Stimulated activated CD4-positive, alpha-beta T cell treated with anti-CD3 and anti-CD28 coated beads, Interleukin-15, amount 100 ng/mL, for 24 hours (primary cell): ENCODE measurements around the gene PABPN1L.

Experiments used
- DNase-seq: peaks from one replicate; pipeline ENCODE4 v3.0.0-alpha.2; 2020

The PABPN1L gene

DNA sequence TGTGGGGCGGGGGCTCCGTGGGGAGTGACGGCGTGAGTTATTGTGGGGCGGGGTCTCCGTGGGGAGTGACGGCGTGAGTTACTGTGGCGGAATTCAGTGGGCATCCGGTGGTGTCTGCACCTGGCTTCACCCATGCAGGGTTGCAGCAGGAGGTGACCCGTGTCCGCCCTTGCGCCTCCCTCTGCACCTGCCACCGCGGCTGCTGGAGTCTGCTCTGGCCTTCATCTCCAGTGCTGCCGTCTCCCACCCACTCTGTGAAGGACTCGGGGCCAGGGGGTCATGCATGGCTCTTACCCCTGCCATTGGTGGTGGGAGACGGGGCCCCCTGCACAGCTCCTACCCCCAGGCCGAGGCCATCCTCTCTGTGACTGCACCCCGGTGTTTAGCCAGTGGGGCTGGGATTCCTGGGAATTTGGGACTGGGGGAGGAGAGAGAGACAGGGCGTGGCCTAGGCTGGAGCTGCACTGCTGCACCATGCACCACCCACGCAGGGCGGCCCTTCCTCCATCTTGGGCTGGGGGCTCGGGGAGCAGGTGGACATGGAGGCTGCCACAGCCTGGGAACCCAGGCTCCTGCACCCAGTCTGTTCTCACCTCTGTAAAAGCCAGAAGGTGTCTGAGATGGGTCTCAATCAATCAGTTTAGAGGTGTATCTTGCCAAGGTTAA, 1.3 kb upstream of the PABPN1L start:
- no peak for DNase-seq

DNA sequence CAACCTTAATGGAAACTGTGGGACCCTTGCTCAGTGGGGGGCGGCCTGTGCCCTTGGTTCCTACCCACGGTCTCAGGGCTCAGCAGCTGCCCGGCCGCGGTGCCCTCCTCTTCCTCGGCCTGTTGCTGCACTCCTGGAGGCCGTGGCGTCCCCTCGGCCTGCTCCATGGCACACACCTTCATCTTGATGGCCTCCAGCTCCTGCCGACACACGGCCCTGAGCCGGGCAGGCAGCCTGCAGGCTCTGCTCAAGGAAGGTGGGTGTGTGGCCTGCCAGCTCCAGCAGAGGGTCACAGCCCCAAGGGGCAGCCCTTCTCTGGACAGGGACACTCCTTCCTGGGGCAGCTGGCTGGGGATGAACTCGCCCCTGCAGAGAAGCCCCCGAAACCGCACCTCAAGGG, 718 bp downstream of the PABPN1L start:
- DNase-seq: no peak

DNA sequence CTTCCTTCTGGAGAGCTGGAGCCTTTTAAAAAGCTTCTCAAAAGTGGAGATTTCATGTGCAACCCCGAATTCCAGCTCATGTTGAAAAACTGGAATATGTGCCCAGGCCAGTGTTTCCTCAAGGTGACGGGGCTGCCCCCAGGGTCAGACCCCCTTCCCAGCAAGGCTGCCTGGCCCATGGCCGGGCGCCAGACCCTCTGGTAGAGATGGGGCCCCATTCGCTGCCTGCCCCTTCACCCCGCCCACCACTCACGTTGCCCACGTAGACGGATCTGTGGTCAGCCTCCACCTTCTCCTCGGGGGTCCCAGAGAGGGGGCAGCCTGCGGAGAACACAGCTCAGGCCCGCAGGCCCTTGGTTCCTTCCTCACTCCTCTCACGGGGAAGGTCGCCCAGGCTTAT, 1.1 kb downstream of the PABPN1L start:
- DNase-seq: no peak

DNA sequence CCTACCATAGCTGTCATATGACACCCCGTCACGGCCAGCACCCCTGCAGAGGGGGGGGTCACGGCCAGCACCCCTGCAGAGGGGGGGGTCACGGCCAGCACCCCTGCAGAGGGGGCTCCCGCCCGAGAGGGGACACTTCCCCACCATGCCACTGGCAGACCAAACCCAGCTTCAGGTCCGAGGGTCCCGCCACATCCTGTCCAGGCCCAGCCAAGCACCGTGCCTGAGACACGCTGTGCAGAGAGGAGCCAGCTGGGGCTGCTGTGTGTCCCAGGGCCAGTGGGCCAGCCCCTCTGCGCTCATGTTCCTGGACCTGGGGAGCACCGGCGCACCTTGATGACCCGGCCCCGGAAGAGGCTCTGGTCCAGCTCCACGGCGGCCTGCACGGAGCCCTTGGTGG, 1.9 kb downstream of the PABPN1L start:
- no peak for DNase-seq

DNA sequence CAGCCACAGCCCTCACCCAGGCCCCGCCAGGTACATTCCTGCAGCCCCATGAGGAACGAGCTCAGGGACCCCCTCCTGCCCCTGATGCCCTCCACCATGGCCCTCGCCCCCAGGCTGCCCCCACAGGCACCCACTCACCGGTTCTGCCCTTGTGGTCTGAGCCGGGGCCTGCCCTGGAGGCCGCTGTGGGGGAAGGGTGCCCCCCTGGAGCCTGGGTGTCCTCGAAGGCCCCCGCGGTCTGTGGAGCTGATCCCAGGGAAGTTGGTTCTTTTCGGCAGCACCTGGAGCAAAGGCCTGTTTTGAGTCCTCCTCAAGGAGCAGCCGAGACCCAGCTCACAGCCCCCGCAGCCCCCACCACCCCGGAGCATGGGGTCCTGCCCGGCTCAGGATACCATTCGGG, 2.4 kb downstream of the PABPN1L start:
- no peak for DNase-seq

DNA sequence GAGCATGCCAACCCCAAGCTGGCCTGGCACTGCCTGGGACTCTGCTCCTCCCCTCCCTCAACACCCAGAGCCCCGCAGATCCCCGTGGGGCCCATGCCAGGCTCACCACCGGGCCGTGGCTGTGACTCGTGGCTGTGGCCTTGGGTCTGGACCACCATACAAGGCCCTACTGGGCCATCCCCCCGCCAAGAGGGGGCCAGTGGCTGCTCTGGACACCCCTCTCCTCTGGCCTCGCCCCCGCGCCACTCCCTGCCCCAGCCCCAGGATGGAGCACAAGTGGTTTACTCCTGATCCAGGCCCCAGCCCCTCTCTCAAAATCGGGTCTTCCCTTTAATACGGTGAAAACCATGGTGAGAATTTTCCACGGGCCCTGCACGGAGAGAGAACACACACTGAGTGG, 3.0 kb downstream of the PABPN1L start:
- DNase-seq: no peak

DNA sequence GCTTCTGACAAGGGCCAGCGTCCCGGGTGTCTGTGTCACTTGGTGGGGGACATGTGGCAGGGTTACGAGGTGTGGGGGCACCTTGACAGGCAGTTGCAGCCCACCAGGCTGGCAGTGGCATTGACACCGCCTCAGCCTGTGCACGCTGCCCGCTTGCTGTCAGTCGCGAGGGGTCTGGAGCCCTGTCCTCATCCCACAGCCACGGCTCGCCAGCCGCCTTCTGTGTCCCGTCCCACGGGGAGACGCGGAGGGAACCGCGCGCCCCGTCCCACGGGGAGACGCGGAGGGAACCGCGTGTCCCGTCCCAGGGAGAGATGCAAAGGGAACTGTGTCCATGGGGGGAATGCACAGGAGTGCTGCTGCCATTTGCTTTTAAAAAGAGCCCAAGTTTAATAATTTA, 3.5 kb downstream of the PABPN1L start:
- DNase-seq: no peak

DNA sequence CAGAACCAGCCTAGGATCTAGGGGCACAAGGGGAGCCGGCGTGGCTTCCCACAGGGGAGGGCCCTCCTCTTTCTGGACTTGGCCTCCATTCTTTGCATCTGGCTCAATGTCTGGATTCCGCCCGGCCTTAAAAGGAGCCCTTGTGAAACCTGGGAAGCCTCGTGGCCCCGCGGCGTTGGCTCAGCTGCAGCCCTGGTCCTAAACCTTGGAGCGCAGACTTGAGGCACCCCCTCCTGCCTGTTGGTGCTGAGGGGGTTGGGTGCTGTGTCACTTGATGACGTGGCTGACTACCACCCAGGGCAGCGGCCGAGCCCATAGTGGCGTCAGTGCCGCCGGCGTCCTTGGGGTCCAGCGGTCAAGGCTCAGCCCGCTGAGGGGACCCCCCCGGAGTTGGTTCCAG, 5.1 kb downstream of the PABPN1L start:
- no peak for DNase-seq

DNA sequence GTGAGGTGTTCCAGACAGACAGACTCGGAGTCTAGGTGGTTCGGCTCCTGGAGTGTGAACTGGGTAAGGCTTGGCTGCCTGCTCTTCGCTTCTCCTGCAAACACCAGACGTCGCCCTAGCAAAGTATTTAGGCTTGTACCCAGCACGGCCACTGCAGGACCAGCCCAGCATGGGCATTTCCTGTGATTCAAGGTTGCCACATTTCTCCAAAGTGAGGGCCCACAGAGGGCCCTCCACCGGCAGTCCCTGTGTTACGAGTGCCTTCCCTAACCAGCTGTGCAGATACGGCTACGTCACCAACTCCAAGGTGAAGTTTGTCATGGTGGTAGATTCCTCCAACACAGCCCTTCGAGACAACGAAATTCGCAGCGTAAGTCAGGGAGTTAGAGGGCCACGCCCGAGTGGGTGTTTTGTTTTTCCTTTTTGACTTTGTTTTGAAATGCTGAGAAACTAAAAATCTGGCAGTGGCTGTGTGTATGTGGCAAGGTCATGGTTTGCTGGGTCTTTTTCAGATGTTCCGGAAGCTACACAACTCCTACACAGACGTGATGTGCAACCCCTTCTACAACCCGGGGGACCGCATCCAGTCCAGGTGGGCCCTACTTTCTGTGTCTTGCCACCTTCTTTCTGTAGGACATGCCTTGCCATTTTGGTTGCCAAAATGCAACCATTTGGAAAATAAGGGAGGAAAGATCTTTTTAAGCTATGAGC, 6.9 kb downstream of the PABPN1L start:
- DNase-seq: no peak

DNA sequence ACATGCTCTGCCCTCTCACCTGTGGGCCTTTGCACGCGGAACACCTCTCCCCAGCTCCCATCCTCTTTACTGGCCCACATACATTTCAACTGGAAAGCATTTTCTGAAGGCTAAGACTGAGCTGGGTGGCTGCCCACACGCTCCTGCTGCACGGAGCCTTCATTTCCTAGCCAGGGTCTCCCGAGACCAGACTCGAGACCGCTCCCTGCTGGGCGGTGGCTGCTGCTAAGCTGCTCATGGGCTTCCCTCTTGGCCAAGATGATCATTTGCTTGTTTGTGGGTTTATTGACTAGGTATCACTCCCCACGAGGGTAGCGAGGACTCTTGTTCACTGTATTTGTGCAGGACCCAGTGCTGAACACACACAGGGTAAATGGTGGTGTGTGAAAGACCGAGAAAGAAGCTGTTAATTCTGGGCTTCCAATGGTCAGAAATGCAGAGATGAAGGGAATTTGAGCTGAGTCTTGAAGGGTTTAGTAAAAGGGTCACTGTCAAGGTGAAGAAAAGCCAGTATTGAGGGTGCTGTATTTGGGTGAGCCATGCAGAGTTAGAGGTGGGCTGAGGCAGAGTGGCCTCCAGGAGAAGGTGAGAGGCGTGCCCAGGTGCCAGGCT, 8.6 kb downstream of the PABPN1L start:
- DNase-seq: peak; percentile 87

DNA sequence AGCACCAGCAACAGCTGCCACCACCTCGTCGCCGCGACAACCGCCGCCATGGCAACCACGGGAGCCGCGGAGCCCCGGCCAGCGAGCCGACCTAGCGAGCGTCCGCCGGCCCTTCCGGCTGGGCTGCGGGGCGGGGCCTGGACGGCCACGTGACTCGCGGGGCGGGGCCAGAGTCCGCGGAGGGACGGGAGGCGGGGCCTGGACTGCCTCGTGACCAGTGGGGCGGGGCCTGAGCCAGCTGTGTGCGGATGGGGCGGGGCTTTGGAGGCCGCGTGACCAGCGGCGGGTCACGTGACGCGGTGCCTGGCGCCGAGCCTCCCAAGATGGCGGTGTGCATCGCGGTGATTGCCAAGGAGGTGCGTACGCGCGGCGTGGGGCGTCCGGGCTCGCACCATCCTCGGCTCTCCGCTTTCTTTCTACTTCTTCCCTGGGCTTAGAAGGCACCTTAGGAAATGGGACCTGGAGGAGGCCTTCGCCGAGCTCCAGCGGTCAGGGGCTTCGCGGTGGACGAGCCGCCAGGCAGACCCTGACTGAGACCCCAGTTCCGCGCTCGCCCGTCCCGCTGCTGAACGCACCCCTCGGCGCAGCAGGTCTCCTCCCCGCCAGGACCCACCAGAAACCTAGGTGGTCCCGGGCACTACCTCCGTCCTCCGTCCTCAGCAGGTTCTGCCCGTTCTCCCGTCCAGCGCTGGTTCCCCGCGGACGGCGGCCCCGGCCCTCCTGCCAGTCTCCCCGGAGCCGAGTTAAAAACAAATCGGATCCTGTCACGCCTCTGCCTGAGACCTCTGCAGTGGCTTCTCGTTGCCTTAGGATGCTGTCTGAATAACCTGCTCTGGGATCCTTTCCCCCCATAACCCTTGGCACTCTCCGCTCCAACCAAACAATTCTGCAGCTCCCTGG, 9.4 kb downstream of the PABPN1L start, which contains the start of the genes GALNS and TRAPPC2L:
Gene GALNS (minus strand): TSS at position 120 of the 900 bp plus-strand sequence. CDS start 70 bp downstream, at position 50.
Gene TRAPPC2L (plus strand): TSS at position 300 of the 900 bp plus-strand sequence. CDS start 24 bp downstream, at position 324.
- peak; percentile 100 for DNase-seq

DNA sequence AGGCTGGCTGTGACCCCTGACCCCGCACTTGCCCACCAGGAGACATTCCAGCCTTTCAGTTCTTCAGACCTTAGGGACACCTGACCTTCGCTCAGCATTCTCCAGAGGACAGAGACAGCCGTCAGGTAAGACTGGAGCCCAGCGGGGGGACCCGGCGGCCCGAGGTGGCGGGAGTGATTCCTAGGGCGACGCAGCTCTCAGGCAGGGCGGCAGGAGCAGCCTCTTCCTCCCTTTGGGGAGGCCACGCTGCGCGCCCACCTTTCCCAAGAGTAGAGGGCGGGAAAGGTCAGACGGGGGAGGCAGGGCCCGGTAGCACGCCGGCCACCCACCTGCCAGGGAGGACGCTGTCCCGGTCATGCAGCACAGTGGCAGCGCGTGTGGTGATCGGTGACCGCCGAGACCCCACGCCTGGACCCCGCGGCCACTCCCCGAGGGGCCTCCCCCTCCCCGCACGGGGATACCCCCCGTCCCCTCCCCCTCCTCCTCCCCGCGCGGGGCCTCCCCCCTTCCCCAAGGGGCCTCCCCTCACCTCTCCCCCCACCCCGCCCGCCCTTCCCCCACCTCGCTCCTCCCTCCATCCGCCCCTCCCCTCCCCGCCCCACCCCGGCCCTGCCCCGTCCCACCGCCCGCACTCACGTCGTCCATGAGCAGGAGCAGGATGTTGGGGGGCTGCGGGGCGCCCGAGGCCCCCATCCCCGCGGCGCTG, 10.2 kb downstream of the PABPN1L start:
- DNase-seq: peak; percentile 26

DNA sequence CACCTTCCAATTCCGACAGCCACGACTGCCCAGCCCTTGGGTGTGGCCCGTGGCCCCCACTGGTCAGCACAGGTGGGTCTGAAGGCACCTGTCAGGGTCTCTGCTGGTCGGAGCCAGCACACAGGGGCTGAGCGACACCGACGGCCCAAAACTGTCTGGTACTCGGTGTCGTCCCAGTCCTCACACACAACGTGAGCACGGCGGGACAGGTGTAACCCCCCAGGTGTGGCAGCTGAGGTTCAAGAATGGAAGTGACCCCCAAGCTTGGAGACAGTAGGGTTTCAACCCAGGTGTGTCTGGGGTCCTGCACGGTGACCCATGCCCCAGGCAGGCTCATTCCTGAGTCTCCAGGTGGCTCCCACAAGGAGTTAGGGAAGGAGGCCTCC, 10.7 kb downstream of the PABPN1L start:
- no peak for DNase-seq

DNA sequence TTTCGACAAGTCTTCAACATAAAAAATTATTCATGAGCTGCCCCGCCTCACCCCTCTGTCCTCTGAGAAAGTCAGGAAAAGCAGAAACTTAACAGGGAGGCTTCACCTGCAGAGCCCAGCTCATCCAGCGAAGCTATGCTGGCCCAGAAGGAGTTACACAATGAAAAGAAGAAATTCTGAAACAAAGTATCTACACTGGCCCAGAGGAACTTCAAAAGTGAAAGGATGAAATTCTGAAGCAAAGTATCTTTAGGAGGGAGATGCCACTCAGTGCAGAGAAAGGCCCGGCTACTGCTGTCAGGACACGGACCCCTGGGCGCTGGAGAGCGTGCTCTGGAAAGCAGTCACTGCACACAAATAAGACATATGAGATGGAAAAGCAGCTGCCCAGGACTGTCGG, 11.3 kb downstream of the PABPN1L start:
- DNase-seq: no peak

DNA sequence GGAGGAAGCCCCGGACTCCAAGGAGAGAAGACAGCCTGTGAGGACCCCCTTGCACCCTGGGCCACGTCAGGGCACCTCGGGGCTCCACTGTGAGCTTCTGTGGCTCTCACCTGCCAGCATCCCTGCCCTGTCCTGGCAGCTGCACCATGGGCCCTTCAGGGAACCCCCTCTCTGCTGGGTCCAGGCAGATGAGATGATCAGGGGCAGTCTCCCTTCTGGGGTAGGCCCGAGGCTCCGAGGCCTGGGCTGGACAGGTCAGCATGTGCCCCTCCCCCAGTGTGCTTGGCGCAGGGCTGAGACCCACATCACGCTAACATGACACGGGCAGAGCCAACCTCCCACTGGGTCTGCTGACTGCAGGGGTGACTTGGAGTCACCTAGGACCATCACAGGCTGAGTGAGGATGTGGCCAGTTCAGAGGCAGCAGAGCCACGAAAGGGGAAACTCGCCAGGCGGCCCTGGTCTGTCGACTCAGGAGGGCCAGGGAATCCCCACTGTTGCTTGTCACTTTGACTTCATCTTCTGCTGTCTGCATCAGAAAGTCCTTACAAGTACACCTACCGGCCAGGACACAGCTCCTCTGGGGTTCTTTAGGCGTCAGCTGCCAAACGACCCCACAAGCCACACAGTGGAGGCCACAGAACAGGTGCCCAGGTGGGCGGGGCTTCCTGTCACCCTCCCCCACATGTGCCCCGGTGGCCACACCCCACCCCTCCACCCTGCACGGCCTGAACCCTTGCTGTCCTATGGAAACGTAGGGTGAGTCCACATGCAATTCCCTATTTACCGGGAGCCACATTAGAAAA, 12.0 kb downstream of the PABPN1L start:
- DNase-seq: no peak

DNA sequence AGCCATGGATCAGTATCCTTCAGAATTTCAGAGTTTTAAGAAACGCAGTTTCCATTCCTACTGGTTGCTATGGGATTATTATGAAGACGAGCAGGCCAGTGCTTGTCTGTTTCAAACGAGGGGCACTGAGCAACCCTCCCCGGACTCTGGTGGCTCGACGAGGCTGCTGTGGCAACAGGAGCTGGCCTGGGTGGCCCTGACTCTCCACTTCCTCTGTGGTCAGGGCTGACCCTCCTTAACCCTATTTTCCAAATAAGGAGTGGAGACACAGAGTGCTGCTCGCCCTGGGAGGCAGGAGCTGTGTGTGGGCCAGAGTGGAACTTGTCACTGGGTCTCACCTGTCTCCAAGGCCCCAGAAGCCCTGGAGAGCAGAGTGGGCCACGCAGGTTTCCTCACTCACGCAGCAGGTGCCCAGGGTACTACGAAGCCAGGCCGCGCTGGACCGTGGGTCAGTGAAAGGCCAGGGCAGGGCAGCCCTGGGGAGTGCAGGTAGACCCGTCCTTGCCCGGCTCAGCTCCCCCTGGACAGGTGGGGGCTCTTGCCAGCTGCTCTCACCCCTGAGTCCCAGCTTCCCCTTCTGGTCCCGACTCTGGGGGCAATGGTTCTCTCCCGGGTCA, 13.0 kb downstream of the PABPN1L start:
- no peak for DNase-seq

DNA sequence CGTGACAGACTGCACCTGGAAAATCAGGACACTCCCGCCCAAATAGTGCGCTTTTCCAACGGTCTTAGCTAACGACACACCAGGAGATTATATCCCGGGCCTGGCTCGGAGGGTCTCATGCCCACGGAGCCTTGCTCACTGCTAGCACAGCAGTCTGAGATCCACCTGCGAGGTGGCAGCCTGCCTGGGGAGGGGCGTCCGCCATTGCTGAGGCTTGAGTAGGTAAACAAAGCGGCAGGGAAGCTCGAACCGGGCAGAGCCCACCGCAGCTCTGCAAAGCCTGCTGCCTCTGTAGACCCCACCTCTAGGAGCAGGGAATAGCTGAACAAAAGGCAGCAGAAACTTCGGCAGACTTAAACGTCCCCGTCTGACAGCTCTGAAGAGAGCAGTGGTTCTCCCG, 14.8 kb downstream of the PABPN1L start:
- no peak for DNase-seq

DNA sequence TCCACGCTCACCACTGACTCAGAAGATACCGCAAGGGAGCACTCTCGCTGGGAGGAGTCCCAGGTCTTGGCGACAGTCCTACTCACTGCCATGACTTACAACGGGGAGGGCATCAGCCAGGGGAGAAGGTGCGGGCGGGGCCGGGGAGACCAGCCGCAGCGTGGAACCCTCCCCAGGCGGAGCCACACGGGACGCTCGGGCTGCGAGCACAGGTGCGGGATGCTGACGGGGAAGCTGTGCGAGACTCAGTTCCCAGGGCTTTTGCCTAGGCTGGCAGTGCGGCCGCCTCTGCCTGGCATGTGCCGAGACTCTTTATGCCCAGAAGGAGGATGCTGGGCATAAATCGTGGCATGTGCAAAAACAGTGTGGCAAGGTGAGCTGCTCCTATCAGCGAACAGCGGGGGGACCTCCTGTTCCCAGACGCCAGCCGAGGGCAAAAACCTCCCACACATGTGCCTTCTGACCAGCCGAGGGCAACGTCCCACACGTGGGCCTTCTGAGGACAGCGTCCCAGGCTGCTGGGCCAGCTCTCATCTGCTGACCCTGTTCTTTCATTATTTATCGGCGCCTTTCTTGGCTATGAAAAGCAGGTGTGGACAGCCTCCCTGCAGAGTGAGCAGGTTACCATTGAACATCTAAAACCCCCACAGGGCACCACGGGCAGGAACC, 15.8 kb downstream of the PABPN1L start:
- DNase-seq: no peak

DNA sequence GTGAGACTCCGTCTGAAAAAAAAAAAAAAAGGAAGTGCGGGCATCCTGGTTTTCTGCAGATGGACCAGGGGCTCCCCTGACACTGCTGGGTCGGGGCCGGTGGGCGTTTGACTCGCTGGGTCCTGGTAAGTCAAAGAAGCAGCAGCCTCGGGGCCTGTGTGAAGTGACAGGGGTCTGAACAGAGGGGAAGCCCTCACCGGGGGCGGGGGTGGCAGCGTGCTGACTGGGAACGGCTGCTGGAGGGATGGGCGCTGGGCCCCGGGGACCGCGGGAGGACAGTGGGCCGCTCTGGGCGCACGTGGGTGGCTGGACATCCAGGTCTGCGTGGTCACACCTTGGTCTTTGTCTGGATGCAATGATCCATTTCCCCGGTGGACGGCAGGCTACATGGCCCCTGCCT, 17.9 kb downstream of the PABPN1L start:
- DNase-seq: no peak

DNA sequence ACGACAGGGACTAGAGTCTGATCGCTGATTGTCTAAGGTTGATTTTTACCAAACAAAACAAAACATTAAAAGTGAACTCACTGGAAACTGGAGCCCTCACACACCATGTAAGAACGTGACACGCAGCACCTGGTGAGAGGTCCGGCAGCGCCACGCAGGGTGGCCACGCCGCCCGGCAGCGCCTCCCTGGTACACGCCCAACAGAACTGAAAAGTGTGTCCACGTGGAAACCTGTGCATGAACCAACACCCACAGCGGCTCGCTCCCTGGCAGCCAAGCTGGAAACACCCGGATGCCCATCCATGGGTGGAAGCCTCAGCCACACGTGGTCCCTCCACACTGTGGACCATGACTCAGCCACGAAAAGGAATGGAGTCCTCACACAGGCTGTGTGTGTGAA, 18.8 kb downstream of the PABPN1L start:
- no peak for DNase-seq

DNA sequence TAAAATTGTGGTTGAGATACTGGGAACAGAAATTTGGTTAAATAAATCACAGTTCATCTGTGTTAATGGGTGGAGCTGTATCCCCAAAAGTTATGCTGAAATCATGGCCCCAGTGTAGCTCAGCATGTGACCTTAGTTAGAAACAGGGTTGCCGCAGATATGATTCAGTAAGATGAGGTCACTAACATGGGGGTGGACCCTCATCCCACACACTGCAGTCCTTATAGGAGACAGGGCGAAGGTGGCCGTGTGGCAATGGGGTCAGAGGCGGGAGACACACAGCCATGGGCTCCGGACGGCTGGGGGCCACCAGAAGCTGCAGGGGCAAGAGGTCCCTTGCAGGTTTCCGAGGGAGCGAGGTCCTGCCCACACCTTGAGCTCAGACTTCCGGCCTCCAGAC, 20.4 kb downstream of the PABPN1L start:
- DNase-seq: no peak
